Tibial artery (tissue), 4 donors: Measurements from ENCODE around the gene VOPP1.

Source experiments
- DNase-seq, 2 donors: peaks; one replicate each; pipeline ENCODE4 v3.0.0-alpha.2; 2019
- H3K27ac ChIP-seq, 2 donors: fragments of 200-600 bp; sonication (generic) in 1 of 2; 1 replicate in 1 of 2; 2 replicates in 1 of 2; pipeline ENCODE4 v1.5.1; 2018 to 2019; ENCODE audit warnings: mild to moderate bottlenecking in 1 of 2
- H3K27me3 ChIP-seq, 2 donors: fragments of 200-600 bp; sonication (generic) in 1 of 2; one replicate each; pipeline versions ENCODE4 v1.5.1 to v1.6.0; 2016 to 2019
- H3K36me3 ChIP-seq, 3 donors: fragments of 200-600 bp; sonication (generic) in 2 of 3; one replicate each; pipeline ENCODE4 v1.5.1; 2016 to 2019; ENCODE audit warnings: mild to moderate bottlenecking in 2 of 3
- H3K4me1 ChIP-seq, 4 donors: fragments of 200-600 bp; sonication (generic) in 2 of 4; 1 replicate in 3 of 4; 2 replicates in 1 of 4; pipeline ENCODE4 v1.5.1; 2016 to 2019
- H3K4me3 ChIP-seq, 2 donors: fragments of 200-600 bp; sonication (generic) in 1 of 2; 1 replicate in 1 of 2; 2 replicates in 1 of 2; pipeline ENCODE4 v1.5.1; 2018 to 2019; ENCODE audit warnings: mild to moderate bottlenecking in 2 of 2
- H3K9me3 ChIP-seq, 3 donors: fragments of 200-600 bp; sonication (generic) in 1 of 3; one replicate each; pipeline ENCODE4 v1.5.1; 2016 to 2019
- CTCF ChIP-seq, 2 experiments: fragments of 200-600 bp in 1 of 2; fragments of 450-650 bp in 1 of 2; IDR thresholded peaks; one replicate each; pipeline ENCODE4 v1.5.1; 2017 to 2019; ENCODE audit warnings: antibody characterized with exemption in 2 of 2, mild to moderate bottlenecking in 1 of 2, moderate library complexity in 1 of 2
- intact Hi-C: fragments of 100-400 bp; cut with DNase I; formaldehyde crosslinking; loops from one replicate; pipeline ENCODE4 v1.15.0; 2023; ENCODE audit warnings: low total_unique reads

Gene VOPP1

GRCh38 chr7:55502858-55503440 is 69.4 kb downstream of the VOPP1 start:
- intact Hi-C loops = no loop called here
- no peaks in the 10 kb centered on the region for H3K27me3 ChIP-seq
- no peak overlapping the region for H3K4me3 ChIP-seq
- no peak overlapping the region for H3K27ac ChIP-seq
- no peak for DNase-seq
- peaks cover 0 to 10% (median 0%) of the 10 kb centered on the region in 4 donors for H3K4me1 ChIP-seq
- no peaks in the 10 kb centered on the region for H3K36me3 ChIP-seq
- no peak for TF ChIP-seq CTCF (IDR thresholded peaks at IDR 0.05)
- no peaks in the 10 kb centered on the region for H3K9me3 ChIP-seq

- intact Hi-C loops = no loop called here
- H3K36me3 ChIP-seq = peaks cover 0 to 5% (median 4%) of the 10 kb centered on the region in 3 donors
- no peak for TF ChIP-seq CTCF (IDR thresholded peaks at IDR 0.05)
- no peak overlapping the region for H3K4me3 ChIP-seq
- peaks cover 0 to 10% (median 0%) of the 10 kb centered on the region in 4 donors for H3K4me1 ChIP-seq
- peak in 1 of 2 donors; percentile 17 for DNase-seq
- no peak overlapping the region for H3K27ac ChIP-seq
- no peaks in the 10 kb centered on the region for H3K9me3 ChIP-seq
- H3K27me3 ChIP-seq = no peaks in the 10 kb centered on the region
Observed at GRCh38 chr7:55502124-55502857, 70.0 kb downstream of the VOPP1 start.

- Histone ChIP-seq H3K27me3 (no peaks in the 10 kb centered on the region), H3K36me3 (peaks cover 0 to 12% (median 11%) of the 10 kb centered on the region in 3 donors), H3K4me3 (no peak overlapping the region), H3K9me3 (no peaks in the 10 kb centered on the region), H3K4me1 (peaks cover 0 to 10% (median 0%) of the 10 kb centered on the region in 4 donors), H3K27ac (no peak overlapping the region)
- DNase-seq = no peak
- intact Hi-C loops = no loop called here
- TF ChIP-seq CTCF (IDR thresholded peaks at IDR 0.05) = no peak
Observed at GRCh38 chr7:55501611-55502010, 70.7 kb downstream of the VOPP1 start.

- peaks cover 0 to 9% (median 0%) of the 10 kb centered on the region in 4 donors for H3K4me1 ChIP-seq
Observed at GRCh38 chr7:55500117-55500756, 72.1 kb downstream of the VOPP1 start.

GRCh38 chr7:55499591-55499990 is 72.7 kb downstream of the VOPP1 start:
- no peak for DNase-seq
- H3K27ac ChIP-seq = no peak overlapping the region
- H3K4me3 ChIP-seq = no peak overlapping the region
- peaks cover 0 to 4% (median 0%) of the 10 kb centered on the region in 4 donors for H3K4me1 ChIP-seq
- peaks cover 0 to 26% (median 26%) of the 10 kb centered on the region in 3 donors for H3K36me3 ChIP-seq
- no peaks in the 10 kb centered on the region for H3K27me3 ChIP-seq
- TF ChIP-seq CTCF (IDR thresholded peaks at IDR 0.05) = no peak
- intact Hi-C loops = no loop called here
- no peaks in the 10 kb centered on the region for H3K9me3 ChIP-seq

More at GRCh38 chr7:55500117-55500756, 72.1 kb downstream of the VOPP1 start:
- H3K27ac ChIP-seq = no peak overlapping the region
- intact Hi-C loops = no loop called here
- H3K27me3 ChIP-seq = no peaks in the 10 kb centered on the region
- H3K9me3 ChIP-seq = no peaks in the 10 kb centered on the region
- DNase-seq = no peak
- no peak for TF ChIP-seq CTCF (IDR thresholded peaks at IDR 0.05)
- no peak overlapping the region for H3K4me3 ChIP-seq
- peaks cover 0 to 25% (median 21%) of the 10 kb centered on the region in 3 donors for H3K36me3 ChIP-seq
